ENCODE results near the gene NUP62. TPM values are rescaled to one million over a fixed set of nuclear protein-coding genes. Genes with fewer than 3 reads are reported as not detected.
"Not testable (repeated sequence)": the region's sequence is repeated elsewhere in the genome, so short reads cannot be mapped to it uniquely, and the experiment has no call there.

The NUP62 gene
- polyA plus RNA-seq, 1 donor (not counting 4 experiments of a cell fraction or from before 2014, with no cell fraction given) = 12.9 TPM

- H3K9me3 ChIP-seq (ENCODE audit: control insufficient read depth, low read depth, low read length) = no peaks in the 10 kb centered on the region
- H3K27me3 ChIP-seq (ENCODE audit: control insufficient read depth, extremely low read depth, insufficient read depth, low read length) = no peaks in the 10 kb centered on the region
- dilution Hi-C loops (cut with MboI; ENCODE audit: extremely low pct_ligation_motif_present, low sequenced_read_pairs) = no loop called here
- no peak overlapping the region for H3K4me3 ChIP-seq (ENCODE audit: control insufficient read depth in 2 of 3, extremely low read depth in 1 of 3, insufficient read depth in 2 of 3, low read depth in 1 of 3, low read length in 3 of 3)
- no peak overlapping the region for H3K27ac ChIP-seq (ENCODE audit: control insufficient read depth, insufficient read depth, low read length)
- H4K20me1 ChIP-seq (ENCODE audit: control insufficient read depth, extremely low read depth, insufficient read depth, low read length) = no peaks in the 10 kb centered on the region
- no peaks in the 10 kb centered on the region for H3K79me2 ChIP-seq (ENCODE audit: control insufficient read depth, insufficient read depth, low read length)
- no peak overlapping the region for H3K4me2 ChIP-seq (ENCODE audit: control insufficient read depth, extremely low read depth, insufficient read depth, low read depth, low read length)
- no peak overlapping the region for H2AFZ ChIP-seq (ENCODE audit: control insufficient read depth, low read length)
- no peak for FAIRE-seq
- TF ChIP-seq CTCF (optimal IDR thresholded peaks at IDR 0.05 in 1 of 3, IDR thresholded peaks at IDR 0.05 in 1 of 3, conservative IDR thresholded peaks at IDR 0.05 in 1 of 3; ENCODE audit: extremely low read depth in 1 of 3, insufficient read depth in 2 of 3, low read length in 3 of 3) (no peak), EZH2 (IDR thresholded peaks at IDR 0.05; ENCODE audit: low read length) (no peak)
- no peak for DNase-seq (ENCODE audit: low read depth, low spot score)
- H3K36me3 ChIP-seq (ENCODE audit: control insufficient read depth in 2 of 2, extremely low read depth in 1 of 2, insufficient read depth in 2 of 2, low read length in 2 of 2) = no peaks in the 10 kb centered on the region
- no peaks in the 10 kb centered on the region for H3K4me1 ChIP-seq (ENCODE audit: control insufficient read depth, extremely low read depth, insufficient read depth, low read length)
- no peak overlapping the region for H3K9ac ChIP-seq (ENCODE audit: control insufficient read depth, extremely low read depth, insufficient read depth, low read length)
- H3K9me1 ChIP-seq (ENCODE audit: control insufficient read depth, extremely low read depth, insufficient read depth, low read length) = no peaks in the 10 kb centered on the region
Measured at GRCh38 chr19:49971991-49972411, 42.7 kb upstream of the NUP62 start.

DNA sequence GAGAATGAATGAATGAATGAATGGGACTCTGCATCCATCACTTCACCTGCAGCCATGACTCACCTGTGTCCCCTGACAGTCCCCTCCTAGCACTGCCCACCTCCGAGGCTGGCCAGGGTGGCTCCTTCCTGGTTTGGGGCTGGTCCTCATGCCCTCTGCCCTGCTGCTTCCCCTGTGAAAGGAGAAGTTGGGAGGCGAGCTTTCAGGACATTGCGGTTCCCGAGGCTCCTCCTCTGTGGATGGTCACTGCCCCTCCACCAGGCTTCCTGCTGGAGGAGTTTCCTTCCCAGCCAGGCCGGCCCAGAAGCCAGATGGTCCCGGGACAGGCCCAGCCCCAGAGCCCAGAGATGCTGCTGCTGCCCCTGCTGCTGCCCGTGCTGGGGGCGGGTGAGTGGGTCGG lies 40.1 kb upstream of the NUP62 start:
- H3K9ac ChIP-seq (ENCODE audit: control insufficient read depth, extremely low read depth, insufficient read depth, low read length); H4K20me1 ChIP-seq (ENCODE audit: control insufficient read depth, extremely low read depth, insufficient read depth, low read length); H3K4me1 ChIP-seq (ENCODE audit: control insufficient read depth, extremely low read depth, insufficient read depth, low read length); H3K27me3 ChIP-seq (ENCODE audit: control insufficient read depth, extremely low read depth, insufficient read depth, low read length); dilution Hi-C loops (cut with MboI; ENCODE audit: extremely low pct_ligation_motif_present, low sequenced_read_pairs); H3K4me3 ChIP-seq (ENCODE audit: control insufficient read depth in 2 of 3, extremely low read depth in 1 of 3, insufficient read depth in 2 of 3, low read depth in 1 of 3, low read length in 3 of 3); H3K27ac ChIP-seq (ENCODE audit: control insufficient read depth, insufficient read depth, low read length); H3K4me2 ChIP-seq (ENCODE audit: control insufficient read depth, extremely low read depth, insufficient read depth, low read depth, low read length); DNase-seq (ENCODE audit: low read depth, low spot score); H2AFZ ChIP-seq (ENCODE audit: control insufficient read depth, low read length); H3K9me3 ChIP-seq (ENCODE audit: control insufficient read depth, low read depth, low read length); H3K9me1 ChIP-seq (ENCODE audit: control insufficient read depth, extremely low read depth, insufficient read depth, low read length); FAIRE-seq; H3K79me2 ChIP-seq (ENCODE audit: control insufficient read depth, insufficient read depth, low read length); H3K36me3 ChIP-seq (ENCODE audit: control insufficient read depth in 2 of 2, extremely low read depth in 1 of 2, insufficient read depth in 2 of 2, low read length in 2 of 2): not testable (repeated sequence)

DNA sequence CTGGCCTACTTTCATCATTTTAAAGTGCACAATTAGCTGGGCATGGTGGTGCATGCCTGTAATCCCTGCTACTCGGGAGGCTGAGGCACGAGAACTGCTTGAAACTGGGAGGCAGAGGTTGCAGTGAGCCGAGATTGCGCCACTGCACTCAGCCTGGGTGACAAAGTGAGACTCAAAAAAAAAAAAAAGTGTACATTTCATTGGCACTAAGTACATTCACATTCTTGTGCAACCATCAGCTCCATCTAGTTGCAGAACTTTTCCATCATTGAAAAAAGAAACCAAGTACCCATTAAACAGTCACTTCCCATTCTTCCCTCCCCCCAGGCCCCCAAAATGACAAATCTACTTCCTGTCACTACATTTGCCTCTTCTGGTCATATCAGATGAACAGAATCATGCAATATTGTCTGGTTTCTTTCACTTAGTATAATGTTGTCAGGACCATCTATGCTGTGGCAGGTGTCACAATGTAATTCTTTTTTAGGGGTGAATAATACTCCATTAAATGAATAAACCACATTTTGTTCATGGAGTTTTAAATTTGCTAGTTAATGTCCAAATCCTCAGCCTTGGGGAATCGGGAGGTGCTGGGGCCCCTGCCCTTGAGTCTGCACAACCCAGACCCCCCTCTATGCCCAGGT lies 39.1 kb upstream of the NUP62 start:
- H4K20me1 ChIP-seq (ENCODE audit: control insufficient read depth, extremely low read depth, insufficient read depth, low read length) = no peaks in the 10 kb centered on the region
- no peaks in the 10 kb centered on the region for H3K27me3 ChIP-seq (ENCODE audit: control insufficient read depth, extremely low read depth, insufficient read depth, low read length)
- H3K36me3 ChIP-seq (ENCODE audit: control insufficient read depth in 2 of 2, extremely low read depth in 1 of 2, insufficient read depth in 2 of 2, low read length in 2 of 2) = no peaks in the 10 kb centered on the region
- no peak overlapping the region for H2AFZ ChIP-seq (ENCODE audit: control insufficient read depth, low read length)
- no peaks in the 10 kb centered on the region for H3K9me1 ChIP-seq (ENCODE audit: control insufficient read depth, extremely low read depth, insufficient read depth, low read length)
- no peaks in the 10 kb centered on the region for H3K4me1 ChIP-seq (ENCODE audit: control insufficient read depth, extremely low read depth, insufficient read depth, low read length)
- H3K9me3 ChIP-seq (ENCODE audit: control insufficient read depth, low read depth, low read length) = no peaks in the 10 kb centered on the region
- no peak overlapping the region for H3K9ac ChIP-seq (ENCODE audit: control insufficient read depth, extremely low read depth, insufficient read depth, low read length)
- FAIRE-seq (no peak), DNase-seq (ENCODE audit: low read depth, low spot score) (no peak)
- no peak for TF ChIP-seq EZH2 (IDR thresholded peaks at IDR 0.05; ENCODE audit: low read length)
- dilution Hi-C loops (cut with MboI; ENCODE audit: extremely low pct_ligation_motif_present, low sequenced_read_pairs) = no loop called here
- H3K4me3 ChIP-seq (ENCODE audit: control insufficient read depth in 2 of 3, extremely low read depth in 1 of 3, insufficient read depth in 2 of 3, low read depth in 1 of 3, low read length in 3 of 3) = no peak overlapping the region
- H3K27ac ChIP-seq (ENCODE audit: control insufficient read depth, insufficient read depth, low read length) = no peak overlapping the region
- no peaks in the 10 kb centered on the region for H3K79me2 ChIP-seq (ENCODE audit: control insufficient read depth, insufficient read depth, low read length)
- no peak overlapping the region for H3K4me2 ChIP-seq (ENCODE audit: control insufficient read depth, extremely low read depth, insufficient read depth, low read depth, low read length)

GRCh38 chr19:49960980-49961379 lies 31.7 kb upstream of the NUP62 start, which contains the start of gene SIGLEC11:
SIGLEC11 (minus strand) TSS chr19:49961172; CDS start chr19:49961081, 91 bp downstream.
- H3K9ac ChIP-seq (ENCODE audit: control insufficient read depth, extremely low read depth, insufficient read depth, low read length); H3K4me1 ChIP-seq (ENCODE audit: control insufficient read depth, extremely low read depth, insufficient read depth, low read length); FAIRE-seq; H3K9me3 ChIP-seq (ENCODE audit: control insufficient read depth, low read depth, low read length); dilution Hi-C loops (cut with MboI; ENCODE audit: extremely low pct_ligation_motif_present, low sequenced_read_pairs); DNase-seq (ENCODE audit: low read depth, low spot score); H3K9me1 ChIP-seq (ENCODE audit: control insufficient read depth, extremely low read depth, insufficient read depth, low read length); H3K79me2 ChIP-seq (ENCODE audit: control insufficient read depth, insufficient read depth, low read length); H3K36me3 ChIP-seq (ENCODE audit: control insufficient read depth in 2 of 2, extremely low read depth in 1 of 2, insufficient read depth in 2 of 2, low read length in 2 of 2); H3K27ac ChIP-seq (ENCODE audit: control insufficient read depth, insufficient read depth, low read length); H3K27me3 ChIP-seq (ENCODE audit: control insufficient read depth, extremely low read depth, insufficient read depth, low read length); H2AFZ ChIP-seq (ENCODE audit: control insufficient read depth, low read length); H3K4me3 ChIP-seq (ENCODE audit: control insufficient read depth in 2 of 3, extremely low read depth in 1 of 3, insufficient read depth in 2 of 3, low read depth in 1 of 3, low read length in 3 of 3); H3K4me2 ChIP-seq (ENCODE audit: control insufficient read depth, extremely low read depth, insufficient read depth, low read depth, low read length); H4K20me1 ChIP-seq (ENCODE audit: control insufficient read depth, extremely low read depth, insufficient read depth, low read length): not testable (repeated sequence)

All from keratinocyte (primary cell).